H1 (cell line): ENCODE data around the gene RIGI. TPM values are rescaled to one million over a fixed set of nuclear protein-coding genes. Genes with fewer than 3 reads are reported as not detected.

Source experiments
- CTCF ChIA-PET: fragments of 300-600 bp; sonication (Branson Sonifier 250); formaldehyde crosslinking; loops from one replicate; lab custom pipeline; 2021; ENCODE audit not compliant: partially characterized antibody; lab: Charles Lee
- POLR2A ChIA-PET: fragments of 300-600 bp; sonication (Branson Sonifier 250); formaldehyde crosslinking; loops from one replicate; lab custom pipeline; 2021; ENCODE audit warnings: inconsistent platforms; ENCODE audit not compliant: partially characterized antibody; lab: Charles Lee
- DNase-seq, 2 experiments: peaks; one replicate each; pipeline versions ENCODE4 v3.0.0 to v3.0.0-alpha.2; 2010 to 2022; ENCODE audit warnings: low spot score in 2 of 2, low read depth in 1 of 2, mixed read lengths in 1 of 2
- FAIRE-seq: peaks from 2 replicates; lab custom pipeline; 2011; peaks lifted over from hg19 to GRCh38; lab: Jason Lieb, UNC
- H2AFZ ChIP-seq: 2 replicates; pipeline ENCODE4 v1.8.1; 2012; ENCODE audit warnings: low read length, inconsistent platforms
- H2AK5ac ChIP-seq: 2 replicates; pipeline ENCODE4 v1.6.1; 2013; ENCODE audit warnings: low read depth, low read length
- H2BK120ac ChIP-seq: replicated peaks from 2 replicates; pipeline ENCODE3; 2013; ENCODE audit warnings: low read depth, low read length, inconsistent platforms
- H2BK12ac ChIP-seq: 2 replicates; pipeline ENCODE4 v1.6.1; 2013; ENCODE audit warnings: low read depth, low read length
- H2BK15ac ChIP-seq: 2 replicates; pipeline ENCODE4 v1.6.1; 2013; ENCODE audit warnings: low read length
- H2BK20ac ChIP-seq: 2 replicates; pipeline ENCODE4 v1.6.1; 2013; ENCODE audit warnings: low read length
- H2BK5ac ChIP-seq: 2 replicates; pipeline ENCODE4 v1.6.1; 2013; ENCODE audit warnings: low read depth, low read length
- H3K14ac ChIP-seq: 2 replicates; pipeline ENCODE4 v1.6.1; 2013; ENCODE audit warnings: inconsistent platforms; ENCODE audit not compliant: insufficient read length
- H3K18ac ChIP-seq: 2 replicates; pipeline ENCODE4 v1.6.1; 2013; ENCODE audit warnings: low read length; ENCODE audit errors: extremely low read depth
- H3K23ac ChIP-seq: 2 replicates; pipeline ENCODE4 v1.6.1; 2013; ENCODE audit warnings: inconsistent platforms; ENCODE audit not compliant: insufficient read length
- H3K23me2 ChIP-seq: 2 replicates; pipeline ENCODE4 v1.6.1; 2013; ENCODE audit warnings: low read depth, low read length
- H3K27ac ChIP-seq: 2 replicates; pipeline ENCODE4 v1.6.1; 2011; ENCODE audit warnings: low read depth, low read length, inconsistent platforms
- H3K27me3 ChIP-seq, 4 experiments: replicated peaks in 1 of 4; 1 replicate in 1 of 4; 2 replicates in 3 of 4; pipeline versions ENCODE4 v1.6.1 to v1.8.1; 2011 to 2013; ENCODE audit warnings: low read length in 3 of 4, mild to moderate bottlenecking in 3 of 4, inconsistent platforms in 2 of 4, mixed read lengths in 2 of 4, moderate library complexity in 1 of 4; ENCODE audit not compliant: control insufficient read depth in 3 of 4, insufficient read depth in 3 of 4; ENCODE audit errors: extremely low read depth in 1 of 4
- H3K36me3 ChIP-seq, 4 experiments: 2 replicates each; pipeline versions ENCODE4 v1.6.1 to v1.8.1; 2011 to 2013; ENCODE audit warnings: mild to moderate bottlenecking in 4 of 4, low read length in 3 of 4, moderate library complexity in 2 of 4, control low read depth in 1 of 4, inconsistent platforms in 1 of 4; ENCODE audit not compliant: insufficient read depth in 4 of 4, control insufficient read depth in 2 of 4
- H3K4ac ChIP-seq: replicated peaks from 2 replicates; pipeline ENCODE3; 2013; ENCODE audit warnings: low read length, low read depth, mixed read lengths, inconsistent platforms; ENCODE audit not compliant: insufficient read length
- H3K4me1 ChIP-seq, 4 experiments: replicated peaks in 1 of 4; 1 replicate in 1 of 4; 2 replicates in 3 of 4; pipeline versions ENCODE4 v1.6.1 to v1.8.1; 2011 to 2013; ENCODE audit warnings: low read length in 3 of 4, inconsistent platforms in 2 of 4, mixed read lengths in 1 of 4; ENCODE audit not compliant: insufficient read depth in 4 of 4, control insufficient read depth in 3 of 4
- H3K4me2 ChIP-seq, 2 experiments: 2 replicates each; pipeline versions ENCODE4 v1.6.1 to v1.8.1; 2011 to 2013; ENCODE audit warnings: low read depth in 2 of 2, low read length in 2 of 2, control low read depth in 1 of 2, inconsistent platforms in 1 of 2, mild to moderate bottlenecking in 1 of 2; ENCODE audit not compliant: insufficient read depth in 1 of 2
- H3K4me3 ChIP-seq, 4 experiments: fragments of 200-600, 300-600 bp in 1 of 4; sonication (generic), shearing (Covaris generic), sonication (Bioruptor Twin) in 1 of 4; 2 replicates each; pipeline versions ENCODE4 v1.5.1 to v1.8.1; 2011 to 2016; ENCODE audit warnings: low read length in 4 of 4, low read depth in 3 of 4, control low read depth in 2 of 4, inconsistent platforms in 2 of 4, mild to moderate bottlenecking in 2 of 4, mixed read lengths in 1 of 4, moderate library complexity in 1 of 4; ENCODE audit not compliant: insufficient read depth in 2 of 4; ENCODE audit errors: extremely low read depth in 1 of 4
- H3K56ac ChIP-seq: replicated peaks from 2 replicates; pipeline ENCODE3; 2013; ENCODE audit warnings: low read depth, mild to moderate bottlenecking, mixed read lengths, low read length, inconsistent platforms; ENCODE audit not compliant: insufficient read length
- H3K79me1 ChIP-seq: 2 replicates; pipeline ENCODE4 v1.6.1; 2013; ENCODE audit warnings: low read depth, low read length, control low read depth
- H3K79me2 ChIP-seq, 2 experiments: 2 replicates each; pipeline versions ENCODE4 v1.6.1 to v1.8.1; 2012 to 2013; ENCODE audit warnings: low read length in 2 of 2, mild to moderate bottlenecking in 2 of 2, inconsistent platforms in 1 of 2; ENCODE audit not compliant: insufficient read depth in 2 of 2, control insufficient read depth in 1 of 2
- H3K9ac ChIP-seq, 4 experiments: replicated peaks in 1 of 4; 1 replicate in 1 of 4; 2 replicates in 3 of 4; pipeline versions ENCODE4 v1.6.1 to v1.8.1; 2011 to 2013; ENCODE audit warnings: low read depth in 3 of 4, low read length in 3 of 4, control low read depth in 2 of 4, mild to moderate bottlenecking in 2 of 4, moderate library complexity in 2 of 4, inconsistent platforms in 1 of 4; ENCODE audit errors: extremely low read depth in 1 of 4
- H3K9me3 ChIP-seq, 2 experiments: 2 replicates each; pipeline versions ENCODE4 v1.6.1 to v1.8.1; 2012 to 2013; ENCODE audit warnings: mild to moderate bottlenecking in 2 of 2, moderate library complexity in 2 of 2, control low read depth in 1 of 2, inconsistent platforms in 1 of 2, low read depth in 1 of 2, low read length in 1 of 2, mixed read lengths in 1 of 2; ENCODE audit not compliant: insufficient read depth in 2 of 2
- H4K20me1 ChIP-seq, 2 experiments: replicated peaks in 1 of 2; 2 replicates each; pipeline versions ENCODE3 to v1.8.1; 2011 to 2013; ENCODE audit warnings: inconsistent platforms in 2 of 2, low read length in 2 of 2, mild to moderate bottlenecking in 1 of 2; ENCODE audit not compliant: insufficient read depth in 2 of 2, control insufficient read depth in 1 of 2
- H4K5ac ChIP-seq: 2 replicates; pipeline ENCODE4 v1.6.1; 2013; ENCODE audit warnings: low read length, low read depth, mixed read lengths, inconsistent platforms; ENCODE audit not compliant: insufficient read length
- H4K8ac ChIP-seq: 2 replicates; pipeline ENCODE4 v1.8.0; 2013; ENCODE audit warnings: mild to moderate bottlenecking, moderate library complexity, low read length, inconsistent platforms; ENCODE audit not compliant: insufficient read depth; ENCODE audit errors: extremely low read depth
- H4K91ac ChIP-seq: replicated peaks from 2 replicates; pipeline ENCODE3; 2013; ENCODE audit warnings: low read length, mixed read lengths, inconsistent platforms; ENCODE audit not compliant: insufficient read length
- ASH2L ChIP-seq: fragments of 200-600, 300-600 bp; sonication (generic); IDR thresholded peaks from one replicate; pipeline ENCODE4 v1.7.1; 2017; ENCODE audit warnings: low read length
- BACH1 ChIP-seq: IDR thresholded peaks from 2 replicates; pipeline ENCODE4 v1.6.1; 2012; ENCODE audit warnings: low read length, improper control_type of control experiment
- BCL11A ChIP-seq, 2 experiments: IDR thresholded peaks; one replicate each; pipeline ENCODE4 v1.6.1; 2011; ENCODE audit warnings: low read depth in 2 of 2, low read length in 2 of 2, mild to moderate bottlenecking in 2 of 2
- CTBP2 ChIP-seq: IDR thresholded peaks from 2 replicates; pipeline ENCODE4 v1.7.0; 2011; ENCODE audit warnings: borderline replicate concordance, mild to moderate bottlenecking, moderate library complexity, mixed read lengths, low read length; ENCODE audit not compliant: insufficient read depth, insufficient read length
- KDM1A ChIP-seq: fragments of 200-600, 300-600 bp; sonication (generic); IDR thresholded peaks from 2 replicates; pipeline ENCODE4 v1.7.1; 2016; ENCODE audit warnings: mild to moderate bottlenecking, low read length, borderline replicate concordance
- MAX ChIP-seq: IDR thresholded peaks from 2 replicates; pipeline ENCODE4 v1.6.1; 2012; ENCODE audit warnings: inconsistent platforms
- PHF8 ChIP-seq: fragments of 200-600 bp; sonication (generic); conservative IDR thresholded peaks from 2 replicates; pipeline ENCODE4 v1.7.1; 2012; ENCODE audit warnings: low read depth, mild to moderate bottlenecking, inconsistent platforms, low read length, moderate library complexity
- POU5F1 ChIP-seq: IDR thresholded peaks from 2 replicates; pipeline ENCODE4 v1.6.1; 2011; ENCODE audit warnings: low read depth, mild to moderate bottlenecking, low read length, moderate library complexity
- RAD21 ChIP-seq, 2 experiments: IDR thresholded peaks in 1 of 2; conservative IDR thresholded peaks in 1 of 2; 2 replicates each; pipeline ENCODE4 v1.6.1; 2011; ENCODE audit warnings: low read depth in 2 of 2, low read length in 2 of 2, improper control_type of control experiment in 1 of 2, inconsistent platforms in 1 of 2, mild to moderate bottlenecking in 1 of 2, moderate library complexity in 1 of 2
- RFX5 ChIP-seq: IDR thresholded peaks from 2 replicates; pipeline ENCODE4 v1.6.1; 2011; ENCODE audit warnings: low read depth, low read length, improper control_type of control experiment, borderline replicate concordance
- RXRA ChIP-seq: IDR thresholded peaks from 2 replicates; pipeline ENCODE4 v1.6.1; 2011; ENCODE audit warnings: low read depth, mild to moderate bottlenecking, low read length, moderate library complexity; ENCODE audit not compliant: insufficient read depth
- SAP30 ChIP-seq: fragments of 300-600 bp; sonication (generic); IDR thresholded peaks from 2 replicates; pipeline ENCODE4 v1.7.1; 2012; ENCODE audit warnings: low read length, moderate library complexity, mild to moderate bottlenecking, inconsistent platforms; ENCODE audit not compliant: insufficient read depth, insufficient replicate concordance
- TBP ChIP-seq: IDR thresholded peaks from 2 replicates; pipeline ENCODE4 v1.6.1; 2011; ENCODE audit warnings: low read depth, low read length, improper control_type of control experiment
- WGBS, 2 experiments: shearing (Covaris generic) in 1 of 2; methylation state at CpG; one replicate each; pipeline versions ENCODE4 v1.1.6 to v1.1.7; 2013 to 2015; ENCODE audit warnings: low lambda C conversion rate in 2 of 2, mixed read lengths in 2 of 2, inconsistent platforms in 1 of 2, low coverage in 1 of 2, missing lambda C conversion rate in 1 of 2; ENCODE audit not compliant: insufficient replicate concordance in 2 of 2, insufficient coverage in 1 of 2, insufficient read length in 1 of 2; ENCODE audit errors: extremely low coverage in 1 of 2, missing lambda C conversion rate in 1 of 2; 5-methylcytosine and 5-hydroxymethylcytosine counted together
- polyA plus RNA-seq, 7 experiments: library from polyadenylated mRNA; depleted of rRNA in 3 of 7; stranded (reverse) in 5 of 7; unstranded in 2 of 7; fragments of >200 nt in 5 of 7; fragments of 200-250 nt in 2 of 7; gene quantifications; 1 replicate in 5 of 7; 2 replicates in 1 of 7; 4 replicates in 1 of 7; pipeline versions ENCODE4 v1.2.1 to v1.2.3, GENCODE V29; 2011 to 2013; ENCODE audit warnings: missing spikeins in 2 of 7, mixed read lengths in 2 of 7
- total RNA-seq: library from RNA; stranded (reverse); fragmentation: NEBNext Ultra II Directional; extraction: Animal tissue kit (Norgen Biotek cat#: 25700); gene quantifications from 2 replicates; pipeline ENCODE4 v1.2.1, GENCODE V29; 2021

Gene RIGI
- total and polyA plus RNA-seq, 2 of the 8 experiments (the other 6 are each of a cell fraction or from before 2014, with no cell fraction given): 3.1 to 6.7 TPM

GRCh38 chr9:32566770-32567169 lies 40.8 kb upstream of the RIGI start:
- FAIRE-seq: no peak
- Histone ChIP-seq H3K9me3 (no peaks in the 10 kb centered on the region), H4K91ac (no peak overlapping the region), H3K56ac (no peak overlapping the region), H4K20me1 (peaks cover 0 to 9% of the 10 kb centered on the region in 2 experiments), H2BK5ac (no peak overlapping the region), H2BK12ac (no peak overlapping the region), H3K79me2 (peaks cover 4 to 28% of the 10 kb centered on the region in 2 experiments; a peak in 3 of 4 replicates), H3K9ac (no peak overlapping the region), H2AFZ (no peak overlapping the region), H2BK20ac (no peak overlapping the region), H4K5ac (no peak overlapping the region), H3K23me2 (no peaks in the 10 kb centered on the region), H3K4me2 (no peak overlapping the region), H3K14ac (no peak overlapping the region), H3K36me3 (peaks cover 0 to 16% (median 9%) of the 10 kb centered on the region in 4 experiments; a peak in 5 of 8 replicates), H3K79me1 (peaks cover 4% of the 10 kb centered on the region), H2BK15ac (no peak overlapping the region), H3K27me3 (no peaks in the 10 kb centered on the region), H2AK5ac (no peak overlapping the region), H3K27ac (no peak overlapping the region), H3K18ac (no peak overlapping the region), H3K4me3 (no peak overlapping the region), H2BK120ac (no peak overlapping the region), H3K23ac (no peak overlapping the region), H3K4me1 (peaks cover 0 to 2% (median 0%) of the 10 kb centered on the region in 4 experiments; a peak in 1 of 7 replicates), H4K8ac (no peak overlapping the region), H3K4ac (no peak overlapping the region)
- WGBS, 2 experiments: 94% methylated on average over 26 of the region's 26 CpGs; no CpG with 5 or more reads in 1 of the 2 experiments
- ChIA-PET POLR2A (interaction anchor here (1.4 to 4.1 kb wide), 2 partner anchors 13 to 16 kb away, joined by 3 to 18 read pairs; partner anchors contain the start of gene SMIM27), CTCF (interaction anchor here (0.5 to 5.6 kb wide), 5 partner anchors 14 to 401 kb away, joined by 3 to 49 read pairs (median 3); partner anchors contain the start of gene TMEM215)
- no peak for DNase-seq
- TF ChIP-seq PHF8 (no peak), TBP (no peak), MAX (no peak), RFX5 (no peak), SAP30 (no peak), KDM1A (no peak), RXRA (no peak), BACH1 (no peak), POU5F1 (no peak), BCL11A (IDR thresholded peaks at IDR 0.05; ENCODE audit: low read depth in 2 of 2, low read length in 2 of 2) (no peak), ASH2L (no peak), RAD21 (IDR thresholded peaks at IDR 0.05 in 1 of 2, conservative IDR thresholded peaks at IDR 0.05 in 1 of 2; ENCODE audit: low read depth in 2 of 2, low read length in 2 of 2) (no peak), CTBP2 (no peak)
